Measurements from ENCODE around the gene TRIM45.

TRIM45 gene

DNA sequence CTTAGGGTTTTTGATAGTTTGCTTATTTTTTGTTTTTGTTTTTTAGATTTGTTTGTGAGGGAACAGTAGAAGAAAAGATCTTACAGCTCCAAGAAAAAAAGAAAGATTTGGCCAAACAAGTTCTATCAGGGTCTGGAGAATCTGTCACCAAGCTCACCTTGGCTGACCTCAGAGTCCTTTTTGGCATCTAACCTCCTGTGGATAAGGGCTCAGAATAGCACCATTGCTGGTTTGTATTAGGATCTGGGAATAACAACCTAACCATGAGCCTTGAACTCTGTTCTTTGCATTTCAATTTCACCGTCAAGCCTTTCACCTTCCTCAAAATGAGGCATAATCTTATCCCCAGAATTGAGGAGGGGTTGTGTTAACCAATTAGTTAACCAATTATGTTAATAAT is 20.2 kb downstream of the TRIM45 start:
- no peak for DNase-seq (ENCODE audit: low read depth, low spot score)
- Histone ChIP-seq H3K9ac (ENCODE audit: insufficient read length, low read depth) (no peak overlapping the region), H3K36me3 (ENCODE audit: insufficient read depth, insufficient read length, low read length) (peaks cover 90% of the 10 kb centered on the region), H3K4me3 (ENCODE audit: insufficient read length, low read depth) (no peak overlapping the region), H3K27me3 (ENCODE audit: insufficient read depth, insufficient read length) (no peaks in the 10 kb centered on the region), H3K9me3 (ENCODE audit: insufficient read depth, low read length) (no peaks in the 10 kb centered on the region), H3K4me1 (ENCODE audit: insufficient read depth, insufficient read length) (no peaks in the 10 kb centered on the region)
- TF ChIP-seq SUZ12 (IDR thresholded peaks at IDR 0.05; ENCODE audit: extremely low read depth, insufficient read depth, insufficient read length) (no peak), YY1 (IDR thresholded peaks at IDR 0.05; ENCODE audit: insufficient read depth, insufficient read length) (no peak), ZNF274 (IDR thresholded peaks at IDR 0.05; ENCODE audit: low read depth, low read length) (no peak)

DNA sequence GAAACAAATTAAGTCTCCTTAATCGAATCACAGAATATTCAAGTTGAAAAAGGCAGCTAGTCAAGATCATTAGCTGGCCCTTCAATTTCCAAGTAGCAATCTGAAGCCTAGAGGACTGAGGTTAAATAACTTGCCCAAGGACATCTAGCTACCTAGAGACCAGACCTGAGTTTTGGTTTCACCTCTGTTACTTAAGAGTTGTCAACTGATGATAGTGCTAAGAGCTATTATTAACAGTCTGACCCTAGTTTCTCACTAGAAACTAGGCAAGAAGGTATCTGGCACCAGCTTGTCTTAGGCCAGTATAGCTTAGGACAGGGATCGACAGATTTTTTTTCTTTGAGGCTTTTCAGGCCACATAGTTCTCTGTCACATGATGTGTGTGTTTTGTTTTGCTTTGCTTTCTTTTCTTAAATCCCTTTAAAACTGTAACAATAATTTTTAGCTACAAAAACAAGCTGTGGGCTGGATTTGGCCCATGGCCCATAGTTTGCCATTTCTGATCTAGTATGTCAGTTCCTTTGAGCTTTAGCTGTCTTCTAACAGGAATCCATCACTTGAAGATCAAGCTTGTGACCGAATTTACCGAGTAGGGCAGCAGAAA is 23.2 kb downstream of the TRIM45 start:
- H3K4me1 ChIP-seq (ENCODE audit: insufficient read depth, insufficient read length), result no peaks in the 10 kb centered on the region
- H3K4me3 ChIP-seq (ENCODE audit: insufficient read length, low read depth), result no peak overlapping the region
- H3K9ac ChIP-seq (ENCODE audit: insufficient read length, low read depth), result no peak overlapping the region
- TF ChIP-seq YY1 (IDR thresholded peaks at IDR 0.05; ENCODE audit: insufficient read depth, insufficient read length), result no peak
- TF ChIP-seq SUZ12 (IDR thresholded peaks at IDR 0.05; ENCODE audit: extremely low read depth, insufficient read depth, insufficient read length), result no peak
- TF ChIP-seq ZNF274 (IDR thresholded peaks at IDR 0.05; ENCODE audit: low read depth, low read length), result no peak
- peaks cover 97% of the 10 kb centered on the region for H3K36me3 ChIP-seq (ENCODE audit: insufficient read depth, insufficient read length, low read length)
- H3K27me3 ChIP-seq (ENCODE audit: insufficient read depth, insufficient read length), result no peaks in the 10 kb centered on the region
- no peak for DNase-seq (ENCODE audit: low read depth, low spot score)
- H3K9me3 ChIP-seq (ENCODE audit: insufficient read depth, low read length), result no peaks in the 10 kb centered on the region

DNA sequence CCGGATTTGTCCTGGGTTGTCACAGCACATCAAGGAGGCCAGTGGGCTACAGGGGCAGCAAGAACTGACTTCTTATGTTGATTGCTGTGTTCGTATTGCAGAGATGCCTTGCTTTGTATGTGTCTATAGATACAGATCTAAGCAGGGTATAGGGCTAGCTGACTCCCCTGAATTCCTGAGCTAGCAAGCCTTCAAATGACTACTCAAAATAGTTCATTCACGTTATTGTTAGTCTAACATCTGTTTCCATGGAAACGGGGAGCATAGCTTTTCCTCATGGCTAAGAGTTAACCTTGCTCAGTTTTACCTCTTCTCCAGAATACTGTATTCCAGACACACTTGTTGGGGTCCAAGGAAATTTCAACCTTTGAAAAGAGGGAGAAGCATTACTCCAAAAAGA is 24.1 kb downstream of the TRIM45 start:
- peaks cover 94% of the 10 kb centered on the region for H3K36me3 ChIP-seq (ENCODE audit: insufficient read depth, insufficient read length, low read length)
- no peaks in the 10 kb centered on the region for H3K27me3 ChIP-seq (ENCODE audit: insufficient read depth, insufficient read length)
- DNase-seq (ENCODE audit: low read depth, low spot score), result no peak
- H3K4me3 ChIP-seq (ENCODE audit: insufficient read length, low read depth), result no peak overlapping the region
- no peaks in the 10 kb centered on the region for H3K9me3 ChIP-seq (ENCODE audit: insufficient read depth, low read length)
- no peak overlapping the region for H3K9ac ChIP-seq (ENCODE audit: insufficient read length, low read depth)
- TF ChIP-seq ZNF274 (IDR thresholded peaks at IDR 0.05; ENCODE audit: low read depth, low read length), result no peak
- no peak for TF ChIP-seq YY1 (IDR thresholded peaks at IDR 0.05; ENCODE audit: insufficient read depth, insufficient read length)
- TF ChIP-seq SUZ12 (IDR thresholded peaks at IDR 0.05; ENCODE audit: extremely low read depth, insufficient read depth, insufficient read length), result no peak
- peaks cover 3% of the 10 kb centered on the region for H3K4me1 ChIP-seq (ENCODE audit: insufficient read depth, insufficient read length)

DNA sequence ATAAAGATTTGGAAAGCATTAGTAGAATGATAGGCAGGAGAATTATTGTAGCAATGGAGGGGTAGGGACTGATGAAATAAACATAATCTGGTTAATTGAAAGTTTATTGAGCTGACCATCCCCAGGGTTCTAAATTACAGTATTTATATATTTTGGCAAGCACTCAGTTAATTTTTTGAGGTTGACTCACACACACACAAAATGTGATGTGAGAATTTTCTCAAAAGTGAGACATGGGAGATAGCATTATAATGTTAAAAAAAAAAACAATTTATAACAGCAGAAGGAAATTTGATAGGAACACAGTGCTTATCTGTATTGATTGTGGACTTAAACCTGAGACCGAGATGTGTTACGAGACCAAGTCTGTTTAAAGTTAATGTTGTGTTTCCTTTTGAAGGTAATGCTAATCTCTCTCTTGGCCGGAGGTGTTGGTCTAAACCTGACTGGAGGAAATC is 24.6 kb downstream of the TRIM45 start:
- DNase-seq (ENCODE audit: low read depth, low spot score), result no peak
- Histone ChIP-seq H3K27me3 (ENCODE audit: insufficient read depth, insufficient read length) (no peaks in the 10 kb centered on the region), H3K9me3 (ENCODE audit: insufficient read depth, low read length) (no peaks in the 10 kb centered on the region), H3K9ac (ENCODE audit: insufficient read length, low read depth) (no peak overlapping the region), H3K4me1 (ENCODE audit: insufficient read depth, insufficient read length) (peaks cover 4% of the 10 kb centered on the region), H3K4me3 (ENCODE audit: insufficient read length, low read depth) (no peak overlapping the region), H3K36me3 (ENCODE audit: insufficient read depth, insufficient read length, low read length) (peaks cover 93% of the 10 kb centered on the region)
- TF ChIP-seq ZNF274 (IDR thresholded peaks at IDR 0.05; ENCODE audit: low read depth, low read length), result no peak
- TF ChIP-seq YY1 (IDR thresholded peaks at IDR 0.05; ENCODE audit: insufficient read depth, insufficient read length), result no peak
- TF ChIP-seq SUZ12 (IDR thresholded peaks at IDR 0.05; ENCODE audit: extremely low read depth, insufficient read depth, insufficient read length), result no peak

DNA sequence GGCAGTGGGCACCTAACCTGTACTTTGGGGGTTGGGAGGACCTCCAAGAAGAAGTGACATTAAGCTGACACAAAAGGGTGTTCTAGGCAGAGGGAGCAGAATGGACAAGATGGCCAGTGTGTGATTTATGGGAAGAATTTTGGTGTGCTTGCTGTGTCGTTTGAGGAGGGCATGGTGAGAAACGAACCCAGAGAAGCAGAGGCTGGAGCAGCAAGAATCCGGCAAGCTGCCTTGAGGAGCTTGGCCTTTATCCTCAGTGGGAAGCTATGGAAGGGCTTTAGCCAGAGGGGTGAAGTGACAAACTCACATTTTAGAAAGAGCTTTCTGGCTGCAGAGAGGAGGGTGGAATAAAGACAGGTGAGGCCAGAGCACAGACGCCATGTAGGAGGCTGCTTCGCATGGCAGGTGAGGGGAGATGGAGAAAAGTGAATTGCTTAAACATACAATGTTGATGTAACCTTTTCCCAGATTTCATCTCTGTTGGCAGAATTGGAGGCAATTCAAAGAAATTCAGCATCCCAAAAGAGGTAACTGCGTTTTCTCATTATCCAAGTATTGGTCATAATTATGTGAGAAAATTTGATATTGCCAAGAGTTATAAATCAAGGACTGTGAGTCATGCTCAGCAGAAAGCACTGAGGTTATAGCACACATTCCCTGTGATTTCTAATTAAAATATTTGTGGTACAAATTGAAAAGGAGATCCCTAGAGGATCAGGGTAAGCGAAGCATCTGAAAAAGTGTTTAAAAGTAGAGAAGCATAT is 26.5 kb downstream of the TRIM45 start:
- no peak for TF ChIP-seq YY1 (IDR thresholded peaks at IDR 0.05; ENCODE audit: insufficient read depth, insufficient read length)
- TF ChIP-seq ZNF274 (IDR thresholded peaks at IDR 0.05; ENCODE audit: low read depth, low read length), result no peak
- no peak for TF ChIP-seq SUZ12 (IDR thresholded peaks at IDR 0.05; ENCODE audit: extremely low read depth, insufficient read depth, insufficient read length)
- Histone ChIP-seq H3K4me1 (ENCODE audit: insufficient read depth, insufficient read length) (peaks cover 4% of the 10 kb centered on the region), H3K4me3 (ENCODE audit: insufficient read length, low read depth) (no peak overlapping the region), H3K27me3 (ENCODE audit: insufficient read depth, insufficient read length) (no peaks in the 10 kb centered on the region), H3K36me3 (ENCODE audit: insufficient read depth, insufficient read length, low read length) (peaks cover 93% of the 10 kb centered on the region), H3K9ac (ENCODE audit: insufficient read length, low read depth) (no peak overlapping the region), H3K9me3 (ENCODE audit: insufficient read depth, low read length) (no peaks in the 10 kb centered on the region)
- no peak for DNase-seq (ENCODE audit: low read depth, low spot score)

DNA sequence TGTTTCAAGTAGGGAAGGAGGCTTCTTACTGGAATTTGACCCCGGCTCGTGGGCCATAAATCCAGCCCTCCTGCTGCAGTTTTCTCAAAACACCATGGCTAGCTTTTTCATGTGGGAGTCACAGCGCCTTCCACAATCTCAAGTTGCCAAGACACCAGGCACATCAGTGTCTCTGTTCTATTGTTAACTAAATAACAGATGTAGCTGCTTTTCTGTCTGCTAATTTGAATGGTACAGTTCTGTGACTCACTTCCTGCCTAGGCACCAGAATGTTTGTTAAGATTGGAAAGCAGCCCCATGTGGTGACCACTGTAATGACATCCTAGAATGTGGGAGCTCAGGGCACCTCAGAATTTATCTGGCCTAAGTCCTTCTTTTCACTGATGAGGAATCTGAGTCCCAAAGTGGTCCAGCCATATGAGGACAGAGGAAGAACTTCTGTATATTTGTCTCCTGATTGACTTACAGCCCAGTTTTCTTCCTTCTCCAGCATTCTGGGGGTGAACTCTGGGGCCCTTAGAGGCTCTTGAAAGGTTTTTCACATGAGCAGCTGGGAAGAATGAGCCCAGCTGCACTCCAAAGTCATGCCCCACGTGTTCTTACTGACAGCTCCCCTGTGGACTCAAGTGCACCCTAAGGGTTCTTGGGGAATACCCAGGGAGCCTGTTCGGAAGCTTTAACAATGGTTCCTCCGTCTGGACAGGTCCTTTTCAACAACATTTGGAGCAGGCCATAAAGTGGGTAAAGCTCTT is 27.5 kb downstream of the TRIM45 start:
- Histone ChIP-seq H3K4me3 (ENCODE audit: insufficient read length, low read depth) (no peak overlapping the region), H3K4me1 (ENCODE audit: insufficient read depth, insufficient read length) (peaks cover 4% of the 10 kb centered on the region), H3K9me3 (ENCODE audit: insufficient read depth, low read length) (no peaks in the 10 kb centered on the region), H3K9ac (ENCODE audit: insufficient read length, low read depth) (no peak overlapping the region), H3K27me3 (ENCODE audit: insufficient read depth, insufficient read length) (no peaks in the 10 kb centered on the region), H3K36me3 (ENCODE audit: insufficient read depth, insufficient read length, low read length) (peaks cover 94% of the 10 kb centered on the region)
- TF ChIP-seq ZNF274 (IDR thresholded peaks at IDR 0.05; ENCODE audit: low read depth, low read length) (no peak), YY1 (IDR thresholded peaks at IDR 0.05; ENCODE audit: insufficient read depth, insufficient read length) (no peak), SUZ12 (IDR thresholded peaks at IDR 0.05; ENCODE audit: extremely low read depth, insufficient read depth, insufficient read length) (no peak)
- peak; percentile 64 for DNase-seq (ENCODE audit: low read depth, low spot score)

DNA sequence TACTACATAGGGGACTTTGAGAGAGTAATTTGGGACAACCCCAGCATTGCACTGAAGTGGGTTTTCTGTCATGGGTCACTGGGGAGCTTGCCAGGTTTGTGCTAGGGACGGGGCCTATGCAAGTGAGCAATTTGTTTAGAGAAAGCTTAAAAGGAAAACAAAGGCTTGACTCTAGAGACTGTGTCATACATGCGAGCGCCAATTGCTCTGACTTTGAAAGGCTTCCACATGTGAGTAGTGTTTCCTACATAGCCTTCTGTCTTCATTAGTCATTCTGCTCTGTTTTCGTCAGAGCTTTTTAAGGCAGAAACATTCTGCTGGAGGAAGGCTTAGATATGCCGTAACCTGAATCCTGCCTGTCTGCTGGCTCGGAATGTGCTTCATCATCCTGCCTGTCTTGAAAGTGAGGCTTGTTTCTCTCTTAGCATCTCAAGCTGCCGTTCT is 28.4 kb downstream of the TRIM45 start:
- H3K27me3 ChIP-seq (ENCODE audit: insufficient read depth, insufficient read length), result no peaks in the 10 kb centered on the region
- peaks cover 92% of the 10 kb centered on the region for H3K36me3 ChIP-seq (ENCODE audit: insufficient read depth, insufficient read length, low read length)
- no peak overlapping the region for H3K9ac ChIP-seq (ENCODE audit: insufficient read length, low read depth)
- H3K4me3 ChIP-seq (ENCODE audit: insufficient read length, low read depth), result no peak overlapping the region
- TF ChIP-seq YY1 (IDR thresholded peaks at IDR 0.05; ENCODE audit: insufficient read depth, insufficient read length), result no peak
- no peak for TF ChIP-seq ZNF274 (IDR thresholded peaks at IDR 0.05; ENCODE audit: low read depth, low read length)
- TF ChIP-seq SUZ12 (IDR thresholded peaks at IDR 0.05; ENCODE audit: extremely low read depth, insufficient read depth, insufficient read length), result no peak
- H3K9me3 ChIP-seq (ENCODE audit: insufficient read depth, low read length), result no peaks in the 10 kb centered on the region
- DNase-seq (ENCODE audit: low read depth, low spot score), result peak; percentile 71
- peaks cover 4% of the 10 kb centered on the region for H3K4me1 ChIP-seq (ENCODE audit: insufficient read depth, insufficient read length)
